OCI-LY1 (cell line): ENCODE data around the gene LAMA1.

ENCODE experiments used
- H2AFZ ChIP-seq: fragments of 200-600 bp; sonication (generic), shearing (Covaris generic); 2 replicates; pipeline ENCODE4 v1.6.0; 2014; ENCODE audit warnings: antibody characterized with exemption, mild to moderate bottlenecking, low read length
- H3F3A ChIP-seq: fragments of 200-600 bp; sonication (generic), shearing (Covaris generic); 2 replicates; pipeline ENCODE4 v1.6.0; 2014; ENCODE audit warnings: mild to moderate bottlenecking, antibody characterized with exemption, low read length, moderate library complexity; ENCODE audit not compliant: insufficient read depth
- H3K27ac ChIP-seq: fragments of 200-600 bp; sonication (generic); 2 replicates; pipeline ENCODE4 v1.5.1; 2014; ENCODE audit warnings: low read length, mixed run types, mild to moderate bottlenecking, low read depth; ENCODE audit not compliant: poor library complexity, severe bottlenecking
- H3K27me3 ChIP-seq: fragments of 200-600 bp; sonication (generic); 2 replicates; pipeline ENCODE4 v1.6.0; 2014; ENCODE audit warnings: antibody characterized with exemption, mild to moderate bottlenecking, low read length, moderate library complexity; ENCODE audit not compliant: insufficient read depth
- H3K36me3 ChIP-seq: fragments of 200-600 bp; sonication (generic); 2 replicates; pipeline ENCODE4 v1.6.1; 2014; ENCODE audit warnings: mild to moderate bottlenecking, antibody characterized with exemption, low read length, moderate library complexity, mixed read lengths; ENCODE audit not compliant: insufficient read depth
- H3K4me1 ChIP-seq: fragments of 200-600 bp; sonication (generic); 2 replicates; pipeline ENCODE4 v1.5.1; 2014; ENCODE audit warnings: mild to moderate bottlenecking, low read length, moderate library complexity; ENCODE audit not compliant: insufficient read depth, severe bottlenecking
- H3K4me2 ChIP-seq: fragments of 200-600 bp; sonication (generic), shearing (Covaris generic); 2 replicates; pipeline ENCODE4 v1.6.1; 2014; ENCODE audit warnings: low read length
- H3K4me3 ChIP-seq: fragments of 200-600 bp; sonication (generic); 2 replicates; pipeline ENCODE4 v1.5.1; 2014; ENCODE audit warnings: low read length, low read depth, mild to moderate bottlenecking, mixed read lengths; ENCODE audit not compliant: poor library complexity, severe bottlenecking
- H3K79me2 ChIP-seq: fragments of 200-600 bp; shearing (Covaris generic); 2 replicates; pipeline ENCODE4 v1.6.1; 2016; ENCODE audit warnings: mixed run types, low read length, mixed read lengths; ENCODE audit not compliant: insufficient read depth
- H3K9ac ChIP-seq: fragments of 200-600 bp; sonication (generic), shearing (Covaris generic); 2 replicates; pipeline ENCODE4 v1.6.1; 2014; ENCODE audit warnings: mild to moderate bottlenecking, low read length, mixed read lengths
- H3K9me2 ChIP-seq: fragments of 200-600 bp; sonication (generic), shearing (Covaris generic); 2 replicates; pipeline ENCODE4 v1.6.1; 2014; ENCODE audit warnings: low read depth, mild to moderate bottlenecking, low read length, mixed read lengths
- H3K9me3 ChIP-seq: fragments of 200-600 bp; shearing (Covaris generic); 2 replicates; pipeline ENCODE4 v1.6.1; 2014; ENCODE audit warnings: low read length, mixed read lengths
- H4K20me1 ChIP-seq: fragments of 200-600 bp; sonication (generic), shearing (Covaris generic); 2 replicates; pipeline ENCODE4 v1.6.0; 2016; ENCODE audit warnings: mild to moderate bottlenecking, low read length; ENCODE audit not compliant: insufficient read depth
- EZH2 ChIP-seq: fragments of 200-600 bp; sonication (generic), shearing (Covaris generic); IDR thresholded peaks from 2 replicates; pipeline ENCODE4 v1.8.0; 2017; ENCODE audit warnings: borderline replicate concordance, mixed run types, mild to moderate bottlenecking, antibody characterized with exemption, low read length, moderate library complexity, mixed read lengths
- TF ChIP-seq, protein P1 (sequence below): fragments of 200-600 bp; sonication (generic), shearing (Covaris generic); IDR thresholded peaks from 2 replicates; pipeline ENCODE4 v1.5.1; 2017; ENCODE audit warnings: mild to moderate bottlenecking, antibody characterized with exemption, low read length, moderate library complexity, mixed read lengths

LAMA1 gene

DNA sequence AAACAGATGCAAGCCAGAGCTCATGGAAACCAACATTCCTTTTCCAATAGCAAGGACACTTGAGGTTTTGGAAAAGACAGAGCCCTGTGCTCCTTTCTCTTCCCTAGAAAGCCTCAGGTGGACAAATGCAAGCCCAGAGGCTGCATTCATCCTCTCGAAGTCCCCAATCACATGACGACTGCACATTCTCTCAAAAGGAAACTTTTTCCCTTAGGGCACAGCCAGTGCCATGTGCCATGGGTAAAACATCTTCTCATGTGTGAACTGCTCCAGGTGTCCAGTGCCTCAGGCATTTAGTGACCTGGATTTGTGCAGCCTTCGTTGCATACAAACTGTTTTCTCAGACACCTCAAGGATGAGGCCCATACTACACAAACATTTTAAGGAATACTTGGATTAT lies 140.7 kb downstream of the LAMA1 start:
- Histone ChIP-seq H3K4me3 (no peak overlapping the region), H3K27ac (no peak overlapping the region), H3K36me3 (no peaks in the 10 kb centered on the region), H3K27me3 (no peaks in the 10 kb centered on the region), H3K4me2 (no peak overlapping the region), H4K20me1 (no peaks in the 10 kb centered on the region), H3K9ac (no peak overlapping the region), H2AFZ (no peak overlapping the region), H3K4me1 (no peaks in the 10 kb centered on the region), H3K79me2 (no peaks in the 10 kb centered on the region), H3K9me3 (no peaks in the 10 kb centered on the region), H3F3A (no peaks in the 10 kb centered on the region), H3K9me2 (no peaks in the 10 kb centered on the region)
- no peak for TF ChIP-seq EZH2
- TF ChIP-seq, protein P1, sequence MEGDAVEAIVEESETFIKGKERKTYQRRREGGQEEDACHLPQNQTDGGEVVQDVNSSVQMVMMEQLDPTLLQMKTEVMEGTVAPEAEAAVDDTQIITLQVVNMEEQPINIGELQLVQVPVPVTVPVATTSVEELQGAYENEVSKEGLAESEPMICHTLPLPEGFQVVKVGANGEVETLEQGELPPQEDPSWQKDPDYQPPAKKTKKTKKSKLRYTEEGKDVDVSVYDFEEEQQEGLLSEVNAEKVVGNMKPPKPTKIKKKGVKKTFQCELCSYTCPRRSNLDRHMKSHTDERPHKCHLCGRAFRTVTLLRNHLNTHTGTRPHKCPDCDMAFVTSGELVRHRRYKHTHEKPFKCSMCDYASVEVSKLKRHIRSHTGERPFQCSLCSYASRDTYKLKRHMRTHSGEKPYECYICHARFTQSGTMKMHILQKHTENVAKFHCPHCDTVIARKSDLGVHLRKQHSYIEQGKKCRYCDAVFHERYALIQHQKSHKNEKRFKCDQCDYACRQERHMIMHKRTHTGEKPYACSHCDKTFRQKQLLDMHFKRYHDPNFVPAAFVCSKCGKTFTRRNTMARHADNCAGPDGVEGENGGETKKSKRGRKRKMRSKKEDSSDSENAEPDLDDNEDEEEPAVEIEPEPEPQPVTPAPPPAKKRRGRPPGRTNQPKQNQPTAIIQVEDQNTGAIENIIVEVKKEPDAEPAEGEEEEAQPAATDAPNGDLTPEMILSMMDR = no peak

DNA sequence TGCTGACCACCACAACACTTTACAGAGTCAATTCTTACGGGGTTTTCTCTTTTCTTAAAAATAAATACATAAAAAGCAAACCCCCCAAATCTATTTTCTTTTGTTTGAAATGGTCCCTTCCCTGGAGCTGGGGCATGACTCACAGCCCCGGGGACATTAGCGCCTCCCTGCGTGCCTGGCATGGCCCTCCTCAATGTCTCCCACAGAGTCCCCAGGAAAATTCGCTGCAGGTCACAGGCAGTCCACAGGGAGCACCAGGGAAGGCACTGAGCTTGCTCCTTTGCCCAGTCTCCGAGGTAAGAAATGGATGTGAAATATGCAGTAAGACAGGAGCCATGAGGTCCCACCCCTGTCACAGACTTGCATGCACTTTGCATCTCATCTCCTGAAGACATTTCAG lies 142.5 kb downstream of the LAMA1 start:
- no peaks in the 10 kb centered on the region for H4K20me1 ChIP-seq
- H3K9me2 ChIP-seq = no peaks in the 10 kb centered on the region
- TF ChIP-seq, protein P1 = no peak
- TF ChIP-seq EZH2 = no peak
- no peaks in the 10 kb centered on the region for H3K27me3 ChIP-seq
- H3K4me1 ChIP-seq = no peaks in the 10 kb centered on the region
- no peaks in the 10 kb centered on the region for H3F3A ChIP-seq
- H3K9me3 ChIP-seq = no peaks in the 10 kb centered on the region
- no peak overlapping the region for H3K4me2 ChIP-seq
- H3K27ac ChIP-seq = no peak overlapping the region
- H3K36me3 ChIP-seq = no peaks in the 10 kb centered on the region
- no peaks in the 10 kb centered on the region for H3K79me2 ChIP-seq
- H2AFZ ChIP-seq = no peak overlapping the region
- no peak overlapping the region for H3K9ac ChIP-seq
- H3K4me3 ChIP-seq = no peak overlapping the region

DNA sequence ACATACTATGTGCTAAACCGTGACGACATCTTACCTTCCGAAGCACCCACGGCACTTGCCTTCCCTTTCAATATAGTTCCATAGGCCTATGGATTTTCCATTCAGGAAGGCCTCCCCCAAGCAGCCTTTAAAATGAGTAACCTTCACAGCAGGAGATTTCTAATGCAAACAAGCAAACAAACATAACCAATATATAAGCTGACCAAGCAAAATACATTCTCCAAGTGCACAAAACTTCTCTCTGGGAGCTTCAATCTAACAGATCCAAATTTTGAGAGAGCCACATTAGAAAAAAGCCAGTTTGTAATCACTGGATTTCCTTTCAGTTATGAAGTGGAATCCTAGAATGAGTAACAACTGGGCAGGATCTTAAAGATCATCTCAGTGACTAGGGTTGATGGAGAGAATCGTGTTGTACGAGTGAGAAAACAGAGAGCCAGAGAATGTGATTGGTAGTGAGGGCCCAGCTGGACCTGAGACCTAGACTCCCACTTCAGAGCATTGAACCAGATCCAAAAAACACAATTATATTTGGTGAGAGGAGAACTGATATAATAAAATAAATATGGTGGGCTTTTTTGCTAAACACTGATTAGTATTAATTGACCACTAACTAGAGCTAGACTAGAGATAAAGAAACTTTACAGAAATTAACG lies 145.6 kb downstream of the LAMA1 start:
- no peaks in the 10 kb centered on the region for H3K36me3 ChIP-seq
- no peaks in the 10 kb centered on the region for H3K9me2 ChIP-seq
- no peak overlapping the region for H3K4me2 ChIP-seq
- H3K4me1 ChIP-seq = no peaks in the 10 kb centered on the region
- H3F3A ChIP-seq = no peaks in the 10 kb centered on the region
- no peaks in the 10 kb centered on the region for H4K20me1 ChIP-seq
- H3K9me3 ChIP-seq = no peaks in the 10 kb centered on the region
- no peaks in the 10 kb centered on the region for H3K79me2 ChIP-seq
- TF ChIP-seq, protein P1 = no peak
- no peak overlapping the region for H3K27ac ChIP-seq
- H2AFZ ChIP-seq = no peak overlapping the region
- H3K9ac ChIP-seq = no peak overlapping the region
- no peak overlapping the region for H3K4me3 ChIP-seq
- no peaks in the 10 kb centered on the region for H3K27me3 ChIP-seq
